T-helper 1 cell (primary cell): ENCODE results near the gene SCNM1.
A peak's percentile ranks its signal among the peaks of the same experiment; 100 is the strongest.
"Not testable (repeated sequence)": the region's sequence is repeated elsewhere in the genome, so short reads cannot be mapped to it uniquely, and the experiment has no call there.

ENCODE experiments used
- DNase-seq, 5 donors: peaks; one replicate each; pipeline ENCODE4 v3.0.0-alpha.2; 2012 to 2020

Gene SCNM1

GRCh38 chr1:151146412-151147131, 19.4 kb upstream of the SCNM1 start, which contains the start of gene SEMA6C:
Gene SEMA6C, minus strand, starts transcription at chr1:151146631. Its CDS starts 4,010 bp downstream, at chr1:151142621.
- peak; percentile 71 to 87 (median 81) for DNase-seq

- DNase-seq = no peak
These were observed 18.8 kb upstream of the SCNM1 start for GRCh38 chr1:151147132-151147503.

- no peak for DNase-seq
These were observed 18.3 kb upstream of the SCNM1 start for GRCh38 chr1:151147665-151148064.

GRCh38 chr1:151156515-151156819, 9.5 kb upstream of the SCNM1 start, which contains the start of gene TNFAIP8L2:
Gene TNFAIP8L2, plus strand, starts transcription at chr1:151156649. Its CDS starts 2,049 bp downstream, at chr1:151158698.
- peak; percentile 54 to 84 (median 63) for DNase-seq

GRCh38 chr1:151157067-151157531, 8.8 kb upstream of the SCNM1 start:
- DNase-seq = peak in 4 of 5 donors; percentile 40 to 80 (median 48)

DNA sequence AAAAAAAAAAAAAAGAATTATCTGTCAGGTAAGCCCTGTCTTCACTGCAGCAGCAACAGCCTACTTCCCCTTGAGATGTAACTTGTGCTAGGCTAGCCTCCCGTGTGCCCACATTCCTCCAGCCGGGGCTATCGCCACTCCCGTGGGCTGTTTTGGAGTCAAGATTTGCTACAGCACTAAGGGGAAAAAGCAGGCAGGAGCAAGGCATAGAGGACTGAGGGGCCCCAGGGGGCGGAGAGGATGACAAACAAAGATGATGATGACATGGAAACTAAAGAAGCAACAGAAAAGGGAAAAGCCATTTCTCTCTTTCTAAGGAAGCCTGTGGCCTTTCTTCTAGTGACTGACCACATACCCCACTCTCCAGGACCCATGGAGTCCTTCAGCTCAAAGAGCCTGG, 7.6 kb upstream of the SCNM1 start:
- no peak for DNase-seq

DNA sequence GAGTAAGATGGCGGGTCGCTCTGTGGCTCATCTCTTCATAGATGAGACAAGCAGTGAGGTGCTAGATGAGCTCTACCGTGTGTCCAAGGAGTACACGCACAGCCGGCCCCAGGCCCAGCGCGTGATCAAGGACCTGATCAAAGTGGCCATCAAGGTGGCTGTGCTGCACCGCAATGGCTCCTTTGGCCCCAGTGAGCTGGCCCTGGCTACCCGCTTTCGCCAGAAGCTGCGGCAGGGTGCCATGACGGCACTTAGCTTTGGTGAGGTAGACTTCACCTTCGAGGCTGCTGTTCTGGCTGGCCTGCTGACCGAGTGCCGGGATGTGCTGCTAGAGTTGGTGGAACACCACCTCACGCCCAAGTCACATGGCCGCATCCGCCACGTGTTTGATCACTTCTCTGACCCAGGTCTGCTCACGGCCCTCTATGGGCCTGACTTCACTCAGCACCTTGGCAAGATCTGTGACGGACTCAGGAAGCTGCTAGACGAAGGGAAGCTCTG, 7.1 kb upstream of the SCNM1 start:
- no peak for DNase-seq

DNA sequence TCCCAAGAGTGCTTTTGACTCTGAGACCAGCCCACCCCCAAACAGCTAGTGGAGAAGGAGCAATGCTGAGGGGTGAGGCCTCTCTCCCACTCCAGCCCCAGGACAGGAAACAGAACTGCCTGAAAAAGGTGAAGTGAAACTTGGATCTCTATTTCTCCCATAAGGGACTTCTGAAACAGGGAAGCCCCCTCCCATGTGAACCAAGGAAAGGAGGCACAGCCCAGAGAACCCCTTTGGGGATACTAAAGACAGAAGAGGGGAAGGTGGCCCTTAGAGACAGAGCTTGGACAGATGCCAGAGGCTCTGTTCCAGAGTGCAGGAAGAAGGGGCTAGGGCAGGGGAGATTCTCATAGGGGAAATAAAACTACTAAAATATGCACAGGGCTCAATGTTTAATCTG, 6.6 kb upstream of the SCNM1 start:
- DNase-seq = no peak

- DNase-seq = no peak
These were observed 1.1 kb upstream of the SCNM1 start for GRCh38 chr1:151164732-151165280.

DNA sequence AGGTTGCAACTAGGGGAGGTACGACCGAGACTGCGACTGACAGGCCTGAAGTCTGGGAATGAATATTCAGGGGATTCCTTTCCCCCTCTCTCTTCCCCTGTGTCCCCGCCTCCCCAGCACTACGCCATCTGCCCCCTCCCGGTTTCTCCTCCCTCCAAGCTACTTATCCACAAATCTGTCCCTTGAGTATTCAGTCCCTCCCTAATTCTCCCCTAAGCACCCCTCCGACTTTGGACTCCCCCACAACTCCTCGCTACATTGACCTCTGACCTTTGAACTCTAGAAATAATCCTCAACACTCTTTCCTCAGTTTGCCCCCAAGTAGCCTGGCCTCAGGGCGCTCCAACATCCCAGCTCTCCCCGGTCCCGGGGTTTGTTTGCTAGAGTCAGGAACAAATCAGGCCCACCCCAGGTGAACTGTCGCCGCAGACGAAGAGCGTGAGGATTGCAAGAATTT, 635 bp upstream of the SCNM1 start:
- no peak for DNase-seq

DNA sequence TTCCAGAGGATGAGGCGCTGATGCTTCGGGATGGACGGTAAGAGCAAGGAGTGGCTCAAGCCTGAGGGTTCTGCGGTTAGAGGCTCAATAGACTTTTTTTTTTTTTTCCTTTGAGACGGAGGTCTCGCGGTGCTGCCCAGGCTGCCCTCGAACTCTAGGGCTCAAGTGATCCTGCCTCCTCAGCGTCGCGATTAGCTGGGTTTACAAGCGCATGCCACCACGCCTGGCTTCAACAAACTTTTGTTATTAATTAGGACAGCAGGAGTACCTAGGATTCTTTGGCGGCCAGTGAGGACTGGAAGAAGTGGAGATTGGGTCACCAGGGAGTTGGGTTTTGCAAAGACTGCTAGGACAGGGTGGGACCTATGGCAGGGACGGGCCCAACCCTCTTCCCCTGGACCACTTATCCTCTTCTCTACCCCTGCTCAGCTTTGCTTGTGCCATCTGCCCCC, 587 bp downstream of the SCNM1 start:
- peak in 1 of 5 donors; percentile 28 for DNase-seq

DNA sequence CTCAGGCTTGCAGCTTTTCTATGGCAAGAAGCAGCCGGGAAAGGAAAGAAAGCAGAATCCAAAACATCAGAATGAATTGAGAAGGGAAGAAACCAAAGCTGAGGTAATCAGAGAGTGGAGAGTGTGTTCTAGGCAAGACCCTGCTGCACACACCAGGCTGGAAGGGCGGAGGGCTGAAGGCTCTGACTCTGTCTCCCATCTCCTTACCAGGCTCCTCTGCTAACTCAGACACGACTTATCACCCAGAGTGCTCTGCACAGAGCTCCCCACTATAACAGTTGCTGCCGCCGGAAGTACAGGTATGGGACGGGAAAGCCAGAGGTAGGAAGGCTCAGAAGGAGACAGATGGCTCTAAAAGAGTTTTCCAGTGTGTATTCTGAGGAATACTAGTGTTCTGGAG, 1.2 kb downstream of the SCNM1 start:
- no peak for DNase-seq

GRCh38 chr1:151171190-151171589, 5.2 kb downstream of the SCNM1 start:
- DNase-seq = no peak

DNA sequence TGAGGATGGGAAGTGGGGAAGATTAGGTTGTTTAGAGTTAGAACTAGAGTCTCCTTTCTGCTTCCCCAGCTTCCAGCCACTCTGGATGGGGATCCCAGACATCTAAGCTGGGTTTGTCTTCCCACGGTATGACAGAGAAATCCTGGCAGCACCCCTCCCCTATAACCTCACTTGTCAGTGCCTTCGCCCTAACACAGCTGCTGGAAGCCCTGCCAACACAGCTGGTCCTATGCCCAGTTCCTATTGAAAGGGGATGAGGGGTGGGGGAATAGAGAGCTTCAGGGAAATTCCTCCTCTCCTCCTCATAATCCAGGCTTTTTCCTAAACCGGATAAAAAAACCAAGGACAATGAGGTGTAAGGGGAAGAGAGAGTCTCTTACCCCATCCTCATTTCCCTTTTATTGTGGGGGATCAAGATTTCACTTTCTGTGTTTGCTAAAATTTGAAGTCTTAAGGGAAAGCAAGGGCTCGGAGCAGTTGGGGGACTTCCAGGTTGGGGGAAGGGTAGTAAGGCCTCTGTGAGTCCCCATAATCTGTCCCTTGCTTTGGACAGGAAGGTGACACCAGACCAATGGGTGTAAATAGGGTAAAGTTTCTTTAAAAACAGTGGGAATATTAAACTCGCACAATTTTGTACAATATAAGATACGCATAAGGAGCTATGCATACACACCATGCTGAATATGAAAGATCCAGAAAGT, 9.2 kb downstream of the SCNM1 start:
- DNase-seq = no peak

- DNase-seq = no peak
These were observed 9.9 kb downstream of the SCNM1 start, which contains the start of gene TMOD4 for GRCh38 chr1:151175863-151176262. Gene TMOD4, minus strand, starts transcription at chr1:151175981. Its CDS starts 1,106 bp downstream, at chr1:151174875.

GRCh38 chr1:151176514-151177045, 10.6 kb downstream of the SCNM1 start:
- DNase-seq = no peak

DNA sequence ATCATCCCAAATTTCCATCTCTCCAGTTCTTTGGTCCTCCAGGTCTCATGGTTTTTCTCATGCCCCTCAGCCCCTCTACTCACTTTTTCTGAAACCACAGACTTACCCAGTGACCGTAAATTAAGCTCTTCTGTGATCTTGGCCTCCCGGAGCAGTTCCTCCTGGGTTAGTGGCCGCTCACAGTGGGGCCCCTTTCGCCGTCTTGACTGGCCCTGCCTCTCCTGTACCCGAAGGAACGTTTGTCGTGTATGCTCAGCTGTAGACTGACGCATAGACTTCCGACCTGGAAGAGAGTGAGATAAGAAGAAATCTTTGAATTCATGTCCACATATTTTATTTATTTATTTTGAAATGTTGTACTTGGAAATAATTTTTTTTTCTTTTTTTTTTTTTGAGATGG, 18.3 kb downstream of the SCNM1 start:
- no peak for DNase-seq

DNA sequence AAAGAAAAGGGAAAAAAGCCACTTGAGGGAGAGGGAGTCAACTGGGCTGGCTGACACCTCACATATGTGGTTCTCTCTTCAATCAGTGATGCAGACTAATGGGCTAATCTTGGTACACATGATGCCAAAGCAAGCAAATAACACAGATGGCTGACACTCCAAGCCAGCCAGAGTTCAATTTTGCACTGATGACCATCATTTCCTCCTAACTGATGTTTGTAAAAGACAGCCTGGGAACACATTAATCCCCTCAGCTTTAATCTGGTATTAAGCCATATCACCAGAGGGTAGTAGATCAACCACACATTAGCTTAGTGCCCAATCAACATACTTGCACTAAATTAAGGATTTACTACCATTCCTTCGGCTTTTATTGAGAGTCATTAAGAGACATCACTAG, 21.3 kb downstream of the SCNM1 start:
- no peak for DNase-seq

- DNase-seq = not testable (repeated sequence)
These were observed 22.7 kb downstream of the SCNM1 start for GRCh38 chr1:151188667-151189066.

DNA sequence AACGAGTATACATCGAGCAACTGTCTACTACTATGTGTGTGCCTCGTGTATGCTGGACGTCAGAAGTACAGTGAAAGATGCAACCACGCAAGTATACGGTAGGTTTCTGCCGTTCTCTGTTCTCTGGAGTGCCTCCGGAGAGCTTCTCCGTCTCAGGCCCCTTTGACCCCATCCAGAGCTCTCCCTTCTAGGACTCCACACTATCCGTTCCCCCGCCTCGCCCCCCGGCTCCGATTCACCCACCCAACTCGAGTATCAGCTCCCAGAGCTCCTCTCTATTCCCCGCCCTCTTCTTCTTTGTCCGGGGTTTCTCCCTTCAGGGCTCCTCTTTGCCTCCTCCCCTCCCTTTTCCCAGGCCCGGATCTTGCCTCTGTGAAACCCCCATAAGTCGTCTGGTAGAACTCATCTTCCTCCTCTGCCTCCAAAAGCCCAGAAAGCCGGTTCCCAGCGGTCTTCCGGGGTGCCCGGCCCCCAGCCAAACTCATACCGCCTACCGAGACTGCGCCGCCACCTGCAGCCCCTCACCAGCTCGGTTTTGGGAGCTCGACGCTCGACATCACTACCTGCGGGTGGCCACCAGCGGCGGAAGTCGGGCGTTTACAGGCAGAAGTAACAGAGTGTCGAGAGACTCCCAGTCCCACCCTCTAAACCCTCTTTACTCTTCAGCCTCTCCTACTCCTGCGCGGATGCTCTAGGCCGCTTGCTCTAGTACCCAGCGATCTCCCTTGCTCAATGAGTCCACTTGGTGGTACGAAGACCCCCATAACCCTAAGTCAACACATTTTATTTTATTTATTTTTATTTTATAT, 23.9 kb downstream of the SCNM1 start, which contains the start of gene VPS72:
Gene VPS72 (minus strand): TSS at position 561 of the 809 bp plus-strand sequence. CDS start 76 bp downstream, at position 485.
- peak; percentile 70 to 91 (median 78) for DNase-seq

DNA sequence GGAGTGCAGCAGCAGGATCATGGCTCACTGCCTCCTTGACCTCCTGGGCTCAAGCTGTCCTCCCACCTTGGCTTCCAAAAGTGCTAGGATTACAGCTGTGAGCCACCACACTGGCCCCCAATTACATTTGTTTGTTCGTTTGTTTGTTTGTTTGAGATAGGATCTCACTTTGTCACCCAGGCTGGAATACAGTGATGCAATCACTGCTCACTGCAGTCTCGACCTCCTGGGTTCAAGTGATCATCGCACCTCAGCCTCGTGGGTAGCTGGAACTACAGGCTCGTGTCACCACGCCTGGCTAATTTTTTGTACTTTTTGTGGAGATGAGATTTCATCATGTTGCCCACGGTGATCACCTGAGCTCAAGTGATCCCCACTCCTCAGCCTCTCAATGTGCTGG, 26.1 kb downstream of the SCNM1 start:
- no peak for DNase-seq

DNA sequence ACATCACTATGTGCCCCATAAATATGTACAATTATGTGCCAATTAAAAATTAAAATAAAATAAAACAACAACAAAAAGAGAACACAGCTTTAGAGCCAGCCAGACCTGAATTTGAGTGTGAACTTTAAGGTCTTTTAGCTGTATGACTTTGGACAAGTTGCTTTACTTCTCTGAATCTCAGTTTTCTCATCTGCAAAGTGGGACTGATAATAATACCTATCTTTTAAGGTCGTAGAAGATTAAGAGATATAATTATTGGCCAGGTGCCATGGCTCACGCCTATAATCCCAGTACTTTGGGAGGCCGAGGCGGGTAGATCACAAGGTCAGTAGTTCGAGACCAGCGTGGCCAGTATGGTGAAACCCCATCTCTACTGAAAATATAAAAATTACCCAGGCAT, 27.4 kb downstream of the SCNM1 start:
- no peak for DNase-seq
